MCF 10A (cell line): ENCODE data around the gene KCNG4. TPM values are rescaled to one million over a fixed set of nuclear protein-coding genes. Genes with fewer than 3 reads are reported as not detected.

Experiments
- BruUV-seq: library from RNA; stranded (reverse); fragments of 400-500 nt; replicated peaks from 2 replicates; lab custom pipeline; 2021; lab: Mats Ljungman, UMichigan
- CTCF ChIA-PET: fragments of 300-600 bp; sonication (Branson Sonifier 250); formaldehyde crosslinking; extraction: SDS; loops from one replicate; lab custom pipeline; 2021; ENCODE audit warnings: antibody characterized with exemption, inconsistent platforms; lab: Yijun Ruan, JAX
- POLR2A ChIA-PET: fragments of 300-600, 350-650 bp; sonication (Branson Sonifier 250); formaldehyde crosslinking; extraction: SDS; loops from one replicate; lab custom pipeline; 2020; ENCODE audit warnings: antibody characterized with exemption, inconsistent platforms; lab: Yijun Ruan, JAX
- DNase-seq: peaks from one replicate; pipeline ENCODE4 v3.0.0-alpha.2; 2018; ENCODE audit not compliant: unreplicated experiment
- H3K27ac Mint-ChIP-seq: one replicate; pipeline ENCODE4 v1.8.0; 2022; ENCODE audit warnings: mild to moderate bottlenecking, low read depth, mixed read lengths; ENCODE audit not compliant: unreplicated experiment
- H3K27me3 Mint-ChIP-seq: one replicate; pipeline ENCODE4 v1.8.0; 2022; ENCODE audit warnings: mixed read lengths; ENCODE audit not compliant: insufficient read depth, unreplicated experiment
- H3K36me3 Mint-ChIP-seq: one replicate; pipeline ENCODE4 v1.8.0; 2022; ENCODE audit warnings: mild to moderate bottlenecking, moderate library complexity, mixed read lengths; ENCODE audit not compliant: insufficient read depth, unreplicated experiment
- H3K4me1 Mint-ChIP-seq: one replicate; pipeline ENCODE4 v1.8.0; 2022; ENCODE audit warnings: mixed read lengths; ENCODE audit not compliant: insufficient read depth, unreplicated experiment
- H3K4me3 Mint-ChIP-seq: one replicate; pipeline ENCODE4 v1.8.0; 2022; ENCODE audit warnings: mild to moderate bottlenecking, moderate library complexity, mixed read lengths; ENCODE audit not compliant: unreplicated experiment
- H3K9me3 Mint-ChIP-seq: one replicate; pipeline ENCODE4 v1.8.0; 2022; ENCODE audit warnings: mixed read lengths; ENCODE audit not compliant: unreplicated experiment
- intact Hi-C: fragments of 100-400 bp; cut with micrococcal nuclease; formaldehyde crosslinking; loops from 2 replicates; pipeline ENCODE4 v1.14.1; 2022
- total RNA-seq: library from RNA; stranded (reverse); gene quantifications from 2 replicates; pipeline ENCODE4 v1.2.3, GENCODE V29; 2022
- TF ChIP-seq, protein P1 (sequence below): fragments of 200-600 bp; IDR thresholded peaks from one replicate; pipeline ENCODE4 v1.8.0; 2022; ENCODE audit warnings: antibody characterized with exemption, mild to moderate bottlenecking; ENCODE audit not compliant: unreplicated experiment

KCNG4 gene
- total RNA-seq, 1 experiment from 2014 or later = not detected

DNA sequence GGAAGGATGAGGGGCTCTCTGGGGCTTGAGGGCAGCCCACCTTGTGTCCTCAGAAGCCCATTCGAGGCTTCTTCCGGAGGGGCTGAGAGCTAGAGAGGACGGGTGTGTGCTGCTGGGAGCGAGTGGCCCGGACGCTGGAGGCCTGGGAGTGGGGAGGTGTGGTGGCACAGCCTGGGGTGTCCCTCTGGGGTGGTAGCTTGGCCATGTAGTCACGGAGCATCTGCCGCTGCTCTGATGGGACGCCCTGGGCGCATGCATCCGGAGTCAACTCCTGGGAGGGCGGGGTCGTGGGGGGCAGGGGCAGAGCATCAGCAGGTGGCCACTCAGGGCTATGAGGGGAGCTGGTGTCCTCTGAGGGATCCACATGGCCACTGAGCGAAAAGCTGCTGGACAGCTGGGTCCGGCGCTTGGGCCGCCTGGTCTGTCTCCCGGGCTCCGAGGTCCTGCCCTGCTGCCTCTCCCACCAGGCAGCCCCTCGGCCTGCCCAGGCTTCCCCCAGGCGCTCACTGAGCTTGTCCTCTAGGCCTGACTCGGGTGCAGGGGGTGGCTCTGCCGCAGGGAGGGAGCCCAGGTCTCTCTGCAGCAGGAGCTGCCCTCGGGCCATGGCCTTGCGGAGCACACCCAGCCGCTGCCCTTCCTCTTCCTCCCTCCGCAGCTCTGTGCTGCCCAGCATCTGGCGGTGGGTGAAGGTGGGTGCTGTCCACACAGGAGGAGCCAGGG is 60.8 kb downstream of the KCNG4 start:
- H3K27me3 Mint-ChIP-seq = no peaks in the 10 kb centered on the region
- H3K4me3 Mint-ChIP-seq = no peak overlapping the region
- intact Hi-C loops = loop anchor here (5.0 to 10.0 kb wide), 2 partner anchors 62 to 224 kb away; partner anchors contain the start of genes MBTPS1 and OSGIN1
- ChIA-PET CTCF (interaction anchor here (0.6 to 5.3 kb wide), 6 partner anchors 9 to 256 kb away, joined by 3 to 49 read pairs (median 3); partner anchors contain the start of gene TAF1C), POLR2A (interaction anchor here (4.9 kb wide), 1 partner anchor 62 kb away, joined by 45 read pairs; the partner anchor contains the start of gene MBTPS1)
- H3K36me3 Mint-ChIP-seq = peaks cover 9% of the 10 kb centered on the region
- H3K9me3 Mint-ChIP-seq = no peaks in the 10 kb centered on the region
- BruUV-seq = no TSS peak
- peaks cover 8% of the 10 kb centered on the region for H3K4me1 Mint-ChIP-seq
- no peak for DNase-seq
- TF ChIP-seq, protein P1, sequence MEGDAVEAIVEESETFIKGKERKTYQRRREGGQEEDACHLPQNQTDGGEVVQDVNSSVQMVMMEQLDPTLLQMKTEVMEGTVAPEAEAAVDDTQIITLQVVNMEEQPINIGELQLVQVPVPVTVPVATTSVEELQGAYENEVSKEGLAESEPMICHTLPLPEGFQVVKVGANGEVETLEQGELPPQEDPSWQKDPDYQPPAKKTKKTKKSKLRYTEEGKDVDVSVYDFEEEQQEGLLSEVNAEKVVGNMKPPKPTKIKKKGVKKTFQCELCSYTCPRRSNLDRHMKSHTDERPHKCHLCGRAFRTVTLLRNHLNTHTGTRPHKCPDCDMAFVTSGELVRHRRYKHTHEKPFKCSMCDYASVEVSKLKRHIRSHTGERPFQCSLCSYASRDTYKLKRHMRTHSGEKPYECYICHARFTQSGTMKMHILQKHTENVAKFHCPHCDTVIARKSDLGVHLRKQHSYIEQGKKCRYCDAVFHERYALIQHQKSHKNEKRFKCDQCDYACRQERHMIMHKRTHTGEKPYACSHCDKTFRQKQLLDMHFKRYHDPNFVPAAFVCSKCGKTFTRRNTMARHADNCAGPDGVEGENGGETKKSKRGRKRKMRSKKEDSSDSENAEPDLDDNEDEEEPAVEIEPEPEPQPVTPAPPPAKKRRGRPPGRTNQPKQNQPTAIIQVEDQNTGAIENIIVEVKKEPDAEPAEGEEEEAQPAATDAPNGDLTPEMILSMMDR = no peak
- H3K27ac Mint-ChIP-seq = no peak overlapping the region

DNA sequence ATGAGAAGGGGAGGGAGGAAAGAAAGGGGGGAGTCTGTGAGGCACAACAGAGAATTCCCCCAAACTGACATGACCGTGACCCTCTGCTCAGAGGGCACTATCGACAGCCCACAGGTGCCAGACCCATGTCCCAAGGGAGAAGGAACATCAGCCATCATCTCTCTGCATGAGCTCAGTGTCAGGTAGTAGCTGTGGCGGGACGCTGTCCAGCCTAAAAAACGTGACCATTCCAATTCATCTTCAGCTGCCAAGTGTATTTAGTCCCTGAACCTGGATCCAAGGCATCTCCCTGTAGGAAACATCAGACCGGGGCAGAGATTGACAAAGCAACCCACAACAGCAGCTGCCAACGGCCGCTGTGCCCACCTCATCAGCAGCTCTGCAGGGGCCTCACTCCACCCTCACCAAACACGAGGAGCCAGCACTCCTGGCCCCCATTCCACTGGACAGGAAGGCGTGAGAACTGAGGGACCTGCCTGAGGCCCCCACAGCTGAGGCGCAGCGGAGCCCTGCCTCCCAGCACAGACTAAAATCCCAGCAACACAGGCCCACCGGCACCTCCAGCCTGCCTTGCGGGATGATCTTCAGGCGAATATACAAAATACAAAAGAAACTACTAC is 61.6 kb downstream of the KCNG4 start:
- CTCF ChIA-PET = interaction anchor here (0.6 to 5.3 kb wide), 7 partner anchors 10 to 1431 kb away, joined by 3 to 49 read pairs (median 4); partner anchors contain the start of gene TAF1C
- H3K27ac Mint-ChIP-seq = no peak overlapping the region
- peaks cover 6% of the 10 kb centered on the region for H3K4me1 Mint-ChIP-seq
- H3K9me3 Mint-ChIP-seq = no peaks in the 10 kb centered on the region
- TF ChIP-seq, protein P1 = no peak
- H3K36me3 Mint-ChIP-seq = peaks cover 6% of the 10 kb centered on the region
- no peak overlapping the region for H3K4me3 Mint-ChIP-seq
- intact Hi-C loops = loop anchor here (5.0 to 10.0 kb wide), 2 partner anchors 61 to 223 kb away; partner anchors contain the start of genes MBTPS1 and OSGIN1
- H3K27me3 Mint-ChIP-seq = no peaks in the 10 kb centered on the region
- no peak for DNase-seq
- POLR2A ChIA-PET = interaction anchor here (1.0 to 4.9 kb wide), 3 partner anchors 8 to 61 kb away, joined by 3 to 45 read pairs (median 22); partner anchors contain the start of genes MBTPS1 and TAF1C
- BruUV-seq = no TSS peak

DNA sequence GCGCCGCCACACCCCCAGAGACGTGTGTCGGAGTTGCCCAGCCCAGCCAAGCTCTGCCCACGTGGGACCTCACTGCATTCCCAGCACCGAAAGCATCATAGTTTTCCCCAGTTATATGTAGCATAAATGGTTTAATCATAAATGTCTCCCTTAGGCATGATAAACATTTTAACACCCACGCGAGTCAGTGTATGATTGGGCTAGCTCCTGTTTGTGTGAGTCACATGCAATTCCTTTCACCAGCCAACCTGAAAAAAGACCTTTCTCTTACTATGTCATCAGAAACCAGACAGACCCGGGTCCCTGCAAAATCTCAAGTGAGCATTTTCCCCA is 62.1 kb downstream of the KCNG4 start:
- Mint-ChIP-seq H3K27ac (peak overlapping the region; percentile 85), H3K27me3 (no peaks in the 10 kb centered on the region)

More for the DNA sequence above, 62.1 kb downstream of the KCNG4 start:
- Mint-ChIP-seq H3K4me1 (peaks cover 6% of the 10 kb centered on the region), H3K9me3 (no peaks in the 10 kb centered on the region), H3K36me3 (peaks cover 6% of the 10 kb centered on the region), H3K4me3 (no peak overlapping the region)
- BruUV-seq = no TSS peak
- intact Hi-C loops = loop anchor here (5.0 to 10.0 kb wide), 2 partner anchors 60 to 223 kb away; partner anchors contain the start of genes MBTPS1 and OSGIN1
- POLR2A ChIA-PET = interaction anchor here (0.6 to 4.9 kb wide), 5 partner anchors 9 to 94 kb away, joined by 3 to 45 read pairs (median 3); partner anchors contain the start of genes MBTPS1 and TAF1C
- TF ChIP-seq, protein P1 = no peak
- peak; percentile 36 for DNase-seq
- CTCF ChIA-PET = interaction anchor here (0.6 to 5.3 kb wide), 6 partner anchors 10 to 114 kb away, joined by 3 to 49 read pairs (median 5); partner anchors contain the start of gene TAF1C
